ENCODE measurements around the gene ITGA1. TPM values are rescaled to one million over a fixed set of nuclear protein-coding genes. Genes with fewer than 3 reads are reported as not detected.
A peak's percentile ranks its signal among the peaks of the same experiment; 100 is the strongest.

Gene ITGA1
- total and polyA plus RNA-seq, 2 of the 13 experiments (the other 11 are each of a cell fraction or from before 2014, with no cell fraction given): 23.1 to 28.6 TPM

GRCh38 chr5:52786391-52786790, 1.3 kb upstream of the ITGA1 start (continued):
- TF ChIP-seq, protein P1, sequence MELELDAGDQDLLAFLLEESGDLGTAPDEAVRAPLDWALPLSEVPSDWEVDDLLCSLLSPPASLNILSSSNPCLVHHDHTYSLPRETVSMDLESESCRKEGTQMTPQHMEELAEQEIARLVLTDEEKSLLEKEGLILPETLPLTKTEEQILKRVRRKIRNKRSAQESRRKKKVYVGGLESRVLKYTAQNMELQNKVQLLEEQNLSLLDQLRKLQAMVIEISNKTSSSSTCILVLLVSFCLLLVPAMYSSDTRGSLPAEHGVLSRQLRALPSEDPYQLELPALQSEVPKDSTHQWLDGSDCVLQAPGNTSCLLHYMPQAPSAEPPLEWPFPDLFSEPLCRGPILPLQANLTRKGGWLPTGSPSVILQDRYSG (CRISPR knock-in tag; IDR thresholded peaks at IDR 0.05): no peak
- TF ChIP-seq, protein P2, sequence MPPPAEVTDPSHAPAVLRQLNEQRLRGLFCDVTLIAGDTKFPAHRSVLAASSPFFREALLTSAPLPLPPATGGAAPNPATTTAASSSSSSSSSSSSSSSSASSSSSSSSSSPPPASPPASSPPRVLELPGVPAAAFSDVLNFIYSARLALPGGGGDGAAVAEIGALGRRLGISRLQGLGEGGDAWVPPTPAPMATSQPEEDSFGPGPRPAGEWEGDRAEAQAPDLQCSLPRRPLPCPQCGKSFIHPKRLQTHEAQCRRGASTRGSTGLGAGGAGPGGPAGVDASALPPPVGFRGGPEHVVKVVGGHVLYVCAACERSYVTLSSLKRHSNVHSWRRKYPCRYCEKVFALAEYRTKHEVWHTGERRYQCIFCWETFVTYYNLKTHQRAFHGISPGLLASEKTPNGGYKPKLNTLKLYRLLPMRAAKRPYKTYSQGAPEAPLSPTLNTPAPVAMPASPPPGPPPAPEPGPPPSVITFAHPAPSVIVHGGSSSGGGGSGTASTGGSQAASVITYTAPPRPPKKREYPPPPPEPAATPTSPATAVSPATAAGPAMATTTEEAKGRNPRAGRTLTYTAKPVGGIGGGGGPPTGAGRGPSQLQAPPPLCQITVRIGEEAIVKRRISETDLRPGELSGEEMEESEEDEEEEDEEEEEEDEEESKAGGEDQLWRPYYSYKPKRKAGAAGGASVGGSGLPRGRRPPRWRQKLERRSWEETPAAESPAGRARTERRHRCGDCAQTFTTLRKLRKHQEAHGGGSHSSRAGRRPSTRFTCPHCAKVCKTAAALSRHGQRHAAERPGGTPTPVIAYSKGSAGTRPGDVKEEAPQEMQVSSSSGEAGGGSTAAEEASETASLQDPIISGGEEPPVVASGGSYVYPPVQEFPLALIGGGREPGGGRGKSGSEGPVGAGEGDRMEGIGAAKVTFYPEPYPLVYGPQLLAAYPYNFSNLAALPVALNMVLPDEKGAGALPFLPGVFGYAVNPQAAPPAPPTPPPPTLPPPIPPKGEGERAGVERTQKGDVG (CRISPR knock-in tag; IDR thresholded peaks at IDR 0.05; ENCODE audit: borderline replicate concordance): no peak
- TF ChIP-seq ZNF615 (CRISPR knock-in tag; IDR thresholded peaks at IDR 0.05; ENCODE audit: borderline replicate concordance) (no peak), KAT7 (CRISPR knock-in tag; IDR thresholded peaks at IDR 0.05; ENCODE audit: borderline replicate concordance) (no peak), SNAI1 (CRISPR knock-in tag; IDR thresholded peaks at IDR 0.05; ENCODE audit: borderline replicate concordance) (no peak)

GRCh38 chr5:52786949-52787599, 642 bp upstream of the ITGA1 start:
- ChIA-PET POLR2A (interaction anchor here (0.7 to 4.9 kb wide), 5 partner anchors 13 to 128 kb away, joined by 3 to 79 read pairs (median 3); no protein-coding TSS in a partner anchor), CTCF (ENCODE audit: low intra/inter-chr PET ratio, low total read pairs) (interaction anchor here (3.1 kb wide), 1 partner anchor 129 kb away, joined by 43 read pairs; no protein-coding TSS in a partner anchor)
- DNase-seq (ENCODE audit: low spot score): peak; percentile 53
- peak overlapping the region; percentile 73 for H3K27ac ChIP-seq (ENCODE audit: extremely low read length, insufficient read depth, low read length)
- H3K36me3 ChIP-seq (replicated peaks in 1 of 2; ENCODE audit: control insufficient read depth in 1 of 2, insufficient read depth in 2 of 2, low read length in 2 of 2): no peaks in the 10 kb centered on the region
- in situ Hi-C loops (cut with HindIII; ENCODE audit: extremely low pct_ligation_motif_present, low pct_unique_long_range_greater_than_20kb): loop anchor here (5.0 kb wide), 1 partner anchor 80 kb away; no protein-coding TSS in a partner anchor
- peak; percentile 42 for ATAC-seq
- H3K9me3 ChIP-seq (ENCODE audit: low read length): no peaks in the 10 kb centered on the region
- peaks cover 40% of the 10 kb centered on the region for H3K4me1 ChIP-seq (ENCODE audit: insufficient read depth, low read length)
- WGBS (ENCODE audit: low lambda C conversion rate): 2% methylated on average over 11 of the region's 11 CpGs
- BruUV-seq (replicated peaks): TSS peak; percentile 67
- H3K4me3 ChIP-seq (replicated peaks in 1 of 3; ENCODE audit: insufficient read depth in 1 of 3, low read depth in 2 of 3, low read length in 3 of 3): peak overlapping the region; percentile 76 to 92 (median 77)
- peak overlapping the region; percentile 69 for H3K4me2 ChIP-seq (ENCODE audit: low read depth, low read length)
- intact Hi-C loops (cut with micrococcal nuclease; ENCODE audit: unreplicated experiment): loop anchor here (1.0 to 5.0 kb wide), 5 partner anchors 14 to 310 kb away; no protein-coding TSS in a partner anchor
- FAIRE-seq: peak; percentile 90
- no peaks in the 10 kb centered on the region for H4K20me1 ChIP-seq (ENCODE audit: insufficient read depth, low read length)
- H3K79me2 ChIP-seq (ENCODE audit: insufficient read depth, low read length): peaks cover 35% of the 10 kb centered on the region
- peak overlapping the region; percentile 71; the same call in 1 of the 2 replicates for H3K9ac ChIP-seq (ENCODE audit: insufficient read depth, low read depth, low read length)
- no peaks in the 10 kb centered on the region; a peak in 1 of 5 replicates for H3K27me3 ChIP-seq (ENCODE audit: control insufficient read depth in 1 of 2, insufficient read depth in 2 of 2, low read length in 2 of 2)
- no peak overlapping the region for H2AFZ ChIP-seq (ENCODE audit: low read length)
- TF ChIP-seq MBNL3 (CRISPR knock-in tag; conservative IDR thresholded peaks at IDR 0.05) (no peak), SALL1 (CRISPR knock-in tag; IDR thresholded peaks at IDR 0.05) (0 out of 2 replicates have a peak, but pooled peaks have one; percentile 29), ZNF280D (CRISPR knock-in tag; IDR thresholded peaks at IDR 0.05) (no peak), TOPORS (CRISPR knock-in tag; IDR thresholded peaks at IDR 0.05) (no peak), ZSCAN20 (CRISPR knock-in tag; IDR thresholded peaks at IDR 0.05; ENCODE audit: borderline replicate concordance) (no peak), ZNF792 (CRISPR knock-in tag; IDR thresholded peaks at IDR 0.05) (no peak), KMT2A (CRISPR knock-in tag; IDR thresholded peaks at IDR 0.05) (no peak), SYNCRIP (IDR thresholded peaks at IDR 0.05; ENCODE audit: insufficient read depth, low read depth, low read length) (no peak), ZBTB20 (CRISPR knock-in tag; IDR thresholded peaks at IDR 0.05; ENCODE audit: borderline replicate concordance, low read depth) (no peak), PHF20 (CRISPR knock-in tag; IDR thresholded peaks at IDR 0.05) (no peak)

Data from HepG2 (cell line).